ENCODE measurements around the gene ZDHHC8. TPM values are rescaled to one million over a fixed set of nuclear protein-coding genes. Genes with fewer than 3 reads are reported as not detected.

ZDHHC8 gene
- total RNA-seq, 2 donors from 2014 or later = 53.9 to 124 TPM

DNA sequence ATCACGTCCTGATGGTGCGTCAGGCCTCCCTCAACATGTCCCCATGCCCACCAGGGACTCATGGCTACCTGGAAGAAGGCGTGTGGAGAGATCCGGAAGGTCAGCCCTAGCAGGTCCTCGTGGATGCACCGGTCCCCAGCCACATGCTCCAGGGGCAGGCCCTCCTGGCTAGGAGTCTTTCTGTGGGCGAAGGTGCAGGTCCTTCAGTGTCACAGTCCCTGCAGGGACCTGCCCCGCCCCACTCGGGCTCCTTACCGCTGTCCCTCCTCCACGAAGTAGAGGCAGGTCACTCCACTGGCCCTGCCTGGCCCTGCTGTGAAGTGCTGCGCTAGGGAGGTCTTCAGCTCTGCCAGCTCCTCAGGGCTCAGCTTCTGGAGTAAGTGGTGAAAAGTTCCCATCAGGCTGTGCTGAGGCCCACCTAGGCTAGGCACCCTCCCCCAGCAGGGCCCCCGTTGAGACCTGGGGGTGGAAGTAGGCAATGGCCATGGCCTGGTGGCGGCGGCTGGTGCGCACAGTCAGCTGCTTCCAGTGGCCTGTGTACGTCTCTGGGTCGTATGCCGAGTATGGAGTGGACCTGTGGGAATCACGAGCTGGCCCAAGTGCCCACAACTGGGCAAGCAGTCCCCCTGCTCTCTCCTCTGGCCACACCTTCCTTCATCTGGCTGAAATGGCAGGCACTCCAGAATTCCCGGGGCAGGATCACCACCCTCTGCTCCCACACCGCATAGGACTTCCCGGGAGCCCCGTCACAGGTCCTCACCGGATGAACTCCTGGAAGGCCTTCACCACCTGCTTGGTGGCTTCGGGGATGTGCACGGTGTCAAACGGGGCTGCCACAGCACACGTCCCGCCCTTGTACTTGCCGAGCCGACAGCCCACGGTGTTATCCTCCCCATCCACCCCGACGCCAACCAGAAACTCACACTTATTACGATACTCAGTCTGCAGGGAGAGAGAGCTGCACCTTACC, 16.8 kb upstream of the ZDHHC8 start:
- H3K4me3 Mint-ChIP-seq = peak overlapping the region; percentile 72
- peaks cover 22 to 25% of the 10 kb centered on the region in 2 donors for H3K4me1 Mint-ChIP-seq (ENCODE audit: low read depth in 2 of 2)
- DNase-seq (ENCODE audit: low spot score) (no peak), ATAC-seq (no peak)
- peak overlapping the region; percentile 47 to 62 for H3K27ac Mint-ChIP-seq
- H3K27me3 Mint-ChIP-seq = no peaks in the 10 kb centered on the region
- peaks cover 6% of the 10 kb centered on the region for H3K36me3 Mint-ChIP-seq
- H3K9me3 Mint-ChIP-seq = no peaks in the 10 kb centered on the region

DNA sequence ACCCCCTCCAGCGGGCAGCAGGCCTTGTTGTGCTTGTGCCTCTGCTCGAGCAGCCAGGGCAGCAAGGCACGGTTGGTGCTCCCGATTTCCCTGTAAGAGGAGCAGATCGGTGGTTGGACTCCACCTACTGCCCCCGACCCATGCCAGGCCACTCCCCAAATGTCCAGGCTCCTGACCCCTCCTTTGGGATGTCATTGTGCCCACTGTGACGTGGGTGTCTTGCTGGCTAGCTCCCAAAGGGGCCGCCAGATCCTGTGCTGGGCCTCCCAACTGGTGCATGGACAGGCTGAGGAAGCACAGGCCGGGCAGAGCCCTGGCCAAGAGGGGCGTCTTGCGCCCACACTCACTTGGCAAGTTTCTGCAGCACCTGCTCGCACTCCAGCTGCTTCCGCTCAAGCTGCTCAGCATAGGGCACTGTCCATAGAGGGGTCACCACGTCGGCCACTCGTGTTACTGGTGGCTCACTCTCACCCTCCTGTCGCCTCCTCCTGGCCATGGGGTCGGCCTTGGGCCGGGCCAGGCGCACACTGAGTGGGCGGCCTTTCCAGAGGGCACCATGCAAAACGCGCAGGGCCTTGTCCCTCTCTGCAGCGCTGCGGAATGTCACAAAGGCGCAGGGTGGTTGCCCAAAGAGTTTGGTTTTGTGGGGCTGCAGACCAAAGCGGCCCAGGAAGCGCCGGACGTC, 15.8 kb upstream of the ZDHHC8 start, which contains the start of gene RANBP1:
RANBP1 (plus strand) TSS at position 414 of the 685 bp plus-strand sequence; CDS start at position 495, 81 bp downstream.
- peaks cover 6% of the 10 kb centered on the region for H3K36me3 Mint-ChIP-seq
- H3K9me3 Mint-ChIP-seq = no peaks in the 10 kb centered on the region
- H3K4me1 Mint-ChIP-seq (ENCODE audit: low read depth in 2 of 2) = peaks cover 22 to 23% of the 10 kb centered on the region in 2 donors
- H3K27ac Mint-ChIP-seq = peak within 1 kb of the TSS; percentile 69 to 77
- DNase-seq (ENCODE audit: low spot score) (no peak), ATAC-seq (no peak)
- H3K27me3 Mint-ChIP-seq = no peaks in the 10 kb centered on the region
- peak within 1 kb of the TSS; percentile 88 for H3K4me3 Mint-ChIP-seq

DNA sequence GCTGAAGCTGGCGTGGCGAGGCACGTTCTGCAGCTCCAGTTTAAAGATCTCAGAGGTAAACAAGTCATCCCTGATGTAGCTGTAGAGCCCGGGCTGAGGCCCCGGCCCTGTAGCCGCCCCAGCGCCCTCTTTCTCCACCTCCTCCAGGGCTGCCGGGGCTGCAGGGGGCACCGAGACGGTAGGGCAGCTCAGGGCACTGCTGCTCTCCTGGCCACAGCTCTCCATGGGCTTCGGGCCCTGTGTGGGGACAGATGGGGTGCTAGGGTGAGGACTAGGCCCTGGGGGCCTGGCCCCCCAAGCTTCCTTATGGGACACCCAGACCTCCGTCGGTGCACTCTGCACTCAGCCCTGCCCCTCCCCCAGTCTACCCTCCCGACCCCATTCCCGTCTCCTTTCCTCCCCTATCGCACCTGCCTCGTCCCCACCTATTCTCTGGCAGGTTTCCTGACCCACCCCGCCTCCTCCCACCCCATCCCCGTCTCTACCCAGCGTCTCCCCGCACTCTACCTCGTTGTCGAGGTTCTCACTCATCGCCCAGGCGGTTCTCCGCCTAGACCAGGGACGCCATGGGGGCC, 15.1 kb upstream of the ZDHHC8 start:
- peaks cover 6% of the 10 kb centered on the region for H3K36me3 Mint-ChIP-seq
- peak overlapping the region; percentile 88 for H3K4me3 Mint-ChIP-seq
- H3K4me1 Mint-ChIP-seq (ENCODE audit: low read depth in 2 of 2) = peaks cover 22 to 25% of the 10 kb centered on the region in 2 donors
- no peaks in the 10 kb centered on the region for H3K9me3 Mint-ChIP-seq
- ATAC-seq (no peak), DNase-seq (ENCODE audit: low spot score) (no peak)
- peak overlapping the region; percentile 69 to 77 for H3K27ac Mint-ChIP-seq
- no peaks in the 10 kb centered on the region for H3K27me3 Mint-ChIP-seq

DNA sequence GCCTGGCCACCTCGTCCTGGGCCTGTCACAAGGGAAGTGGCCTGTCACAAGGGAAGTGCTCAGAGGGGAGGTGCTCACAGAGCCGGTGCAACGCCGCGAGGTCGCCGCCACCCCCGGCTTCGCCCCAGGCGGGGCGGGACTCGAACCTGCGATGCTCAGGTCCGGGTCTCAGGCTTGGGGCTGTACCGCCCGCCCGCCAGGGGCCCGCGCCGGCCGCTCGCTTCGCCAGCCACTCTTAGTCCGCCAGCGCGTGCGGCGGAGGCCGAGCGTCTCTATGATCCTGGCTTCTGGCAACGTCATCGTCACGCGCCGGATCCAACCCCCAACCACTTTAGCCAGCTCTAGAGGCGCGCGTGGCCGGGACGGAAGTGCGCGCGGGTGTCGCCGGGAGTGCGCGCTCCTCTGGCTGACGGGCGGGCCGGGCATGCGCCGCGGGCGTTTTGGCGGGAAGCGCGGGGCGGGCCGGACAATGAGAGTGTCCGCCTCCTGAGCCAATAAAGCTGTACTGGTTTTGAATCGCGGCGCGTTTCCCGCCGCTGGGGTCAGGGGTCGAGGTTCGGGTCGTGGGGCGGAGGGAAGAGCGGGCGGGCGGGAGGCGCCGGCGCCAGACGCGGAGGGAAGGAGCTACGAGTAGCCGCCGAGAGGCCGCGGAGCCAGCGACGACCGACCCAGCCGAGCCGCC, 14.5 kb upstream of the ZDHHC8 start, which contains the start of gene TRMT2A:
TRMT2A (minus strand) TSS at position 276 of the 682 bp plus-strand sequence. CDS start 320 bp downstream, outside the sequence.
- Mint-ChIP-seq H3K4me1 (ENCODE audit: low read depth in 2 of 2) (peaks cover 21 to 24% of the 10 kb centered on the region in 2 donors), H3K4me3 (peak within 1 kb of the TSS; percentile 88), H3K9me3 (no peaks in the 10 kb centered on the region), H3K36me3 (peaks cover 6% of the 10 kb centered on the region), H3K27ac (peak within 1 kb of the TSS; percentile 77 to 79), H3K27me3 (no peaks in the 10 kb centered on the region)
- peak; percentile 89 to 93 for ATAC-seq
- DNase-seq (ENCODE audit: low spot score) = peak; percentile 99

DNA sequence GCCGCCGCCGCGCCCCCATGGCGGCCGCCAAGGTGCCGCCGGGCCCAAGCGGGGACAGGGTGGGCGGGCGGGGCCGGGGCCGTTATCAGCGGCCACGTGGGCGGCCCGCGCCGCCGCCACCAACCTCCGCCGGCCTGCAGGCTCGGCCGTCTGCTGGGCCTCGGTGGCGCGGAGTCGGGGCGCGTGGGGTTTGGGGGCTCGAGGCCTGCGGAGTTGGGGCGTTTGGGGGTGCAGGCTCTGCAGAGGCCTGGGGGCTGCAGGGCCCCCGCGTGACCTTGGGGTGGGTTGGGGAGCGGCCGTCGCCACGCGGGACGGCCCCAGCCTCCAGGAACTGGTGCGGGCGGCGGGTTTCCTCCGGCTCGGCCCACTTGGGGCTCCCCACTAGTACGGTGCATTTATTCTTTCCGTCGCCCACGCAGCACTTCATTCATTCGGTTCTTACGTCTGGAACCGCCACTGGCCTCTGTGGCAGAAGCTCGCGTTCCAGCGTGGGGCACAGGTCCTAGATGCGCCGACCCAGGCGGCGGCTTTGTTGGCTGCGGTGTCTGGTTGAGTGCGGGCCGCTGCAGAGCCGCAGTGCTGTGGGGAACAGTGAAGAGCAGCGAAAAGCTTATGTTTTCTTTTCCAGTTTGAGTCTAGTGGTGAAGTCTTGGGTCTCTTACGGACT, 13.8 kb upstream of the ZDHHC8 start:
- H3K9me3 Mint-ChIP-seq = no peaks in the 10 kb centered on the region
- ATAC-seq = peak; percentile 45 to 65
- H3K4me3 Mint-ChIP-seq = peak overlapping the region; percentile 88
- peaks cover 6% of the 10 kb centered on the region for H3K36me3 Mint-ChIP-seq
- H3K27me3 Mint-ChIP-seq = no peaks in the 10 kb centered on the region
- peak; percentile 88 for DNase-seq (ENCODE audit: low spot score)
- peaks cover 26 to 30% of the 10 kb centered on the region in 2 donors for H3K4me1 Mint-ChIP-seq (ENCODE audit: low read depth in 2 of 2)
- peak overlapping the region; percentile 77 to 79 for H3K27ac Mint-ChIP-seq

DNA sequence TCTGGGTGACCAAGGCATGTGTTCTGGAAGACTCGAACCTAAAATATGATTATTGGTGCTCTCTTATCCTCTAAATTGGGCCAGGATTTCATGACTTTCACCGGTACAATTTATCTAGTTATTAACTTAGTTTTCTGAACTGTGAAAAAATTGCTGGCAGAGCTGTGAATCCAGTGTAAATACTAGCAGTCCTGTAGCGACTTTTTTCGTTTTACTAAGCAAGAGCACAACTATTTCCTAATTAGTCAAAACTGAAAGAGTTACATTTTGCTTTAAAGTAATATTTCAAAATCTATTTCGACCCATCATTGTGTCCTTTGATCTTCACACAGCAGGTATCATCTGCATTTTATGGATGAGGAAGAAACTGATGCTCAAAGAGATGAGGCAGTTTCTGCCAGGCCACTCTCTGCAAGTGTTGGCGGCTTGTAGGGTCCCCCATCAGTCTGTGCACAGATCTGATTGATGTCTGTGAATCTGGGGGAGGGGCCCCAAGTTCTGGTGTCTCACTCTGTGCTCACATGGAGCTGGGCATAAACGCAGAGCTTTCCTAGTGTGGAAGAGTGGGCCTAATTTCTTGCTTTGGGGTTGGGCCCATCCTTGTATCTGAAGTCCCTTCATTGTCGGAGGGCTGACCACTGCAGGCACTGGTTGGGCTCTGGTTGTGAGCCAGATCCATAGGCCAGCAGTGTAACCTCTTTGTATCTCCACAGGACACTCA, 13.1 kb upstream of the ZDHHC8 start:
- H3K4me1 Mint-ChIP-seq (ENCODE audit: low read depth in 2 of 2) = peaks cover 33 to 36% of the 10 kb centered on the region in 2 donors
- DNase-seq (ENCODE audit: low spot score) (no peak), ATAC-seq (no peak)
- peaks cover 6% of the 10 kb centered on the region for H3K36me3 Mint-ChIP-seq
- no peaks in the 10 kb centered on the region for H3K27me3 Mint-ChIP-seq
- H3K4me3 Mint-ChIP-seq = peak overlapping the region; percentile 88
- H3K27ac Mint-ChIP-seq = peak overlapping the region; percentile 77 to 79
- H3K9me3 Mint-ChIP-seq = no peaks in the 10 kb centered on the region

DNA sequence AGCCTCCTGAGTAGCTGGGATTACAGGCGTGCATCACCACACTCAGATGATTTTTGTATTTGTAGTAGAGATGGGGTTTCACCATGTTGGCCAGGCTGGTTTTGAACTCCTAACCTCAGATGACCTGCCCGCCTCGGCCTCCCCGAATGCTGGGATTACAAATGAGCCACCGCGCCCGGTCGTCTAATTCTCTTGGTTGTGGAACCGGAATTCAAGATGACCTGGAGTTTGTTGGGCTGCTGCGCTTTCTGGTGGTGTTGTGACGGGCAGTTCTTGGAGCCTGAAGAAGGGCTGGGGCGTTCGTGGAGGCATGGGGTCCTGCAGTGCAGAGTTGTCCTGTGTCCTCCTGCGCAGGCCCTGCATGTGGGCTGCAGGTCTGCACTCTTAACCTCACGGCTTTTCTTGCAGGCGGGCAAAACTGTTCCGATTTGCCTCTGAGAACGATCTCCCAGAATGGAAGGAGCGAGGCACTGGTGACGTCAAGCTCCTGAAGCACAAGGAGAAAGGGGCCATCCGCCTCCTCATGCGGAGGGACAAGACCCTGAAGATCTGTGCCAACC, 9.7 kb upstream of the ZDHHC8 start:
- ATAC-seq (no peak), DNase-seq (ENCODE audit: low spot score) (no peak)
- H3K4me3 Mint-ChIP-seq = peak overlapping the region; percentile 27
- peak overlapping the region in 1 of 2 donors; percentile 35 for H3K27ac Mint-ChIP-seq
- peaks cover 29 to 31% of the 10 kb centered on the region in 2 donors for H3K4me1 Mint-ChIP-seq (ENCODE audit: low read depth in 2 of 2)
- H3K27me3 Mint-ChIP-seq = no peaks in the 10 kb centered on the region
- H3K36me3 Mint-ChIP-seq = peaks cover 6% of the 10 kb centered on the region
- no peaks in the 10 kb centered on the region for H3K9me3 Mint-ChIP-seq

DNA sequence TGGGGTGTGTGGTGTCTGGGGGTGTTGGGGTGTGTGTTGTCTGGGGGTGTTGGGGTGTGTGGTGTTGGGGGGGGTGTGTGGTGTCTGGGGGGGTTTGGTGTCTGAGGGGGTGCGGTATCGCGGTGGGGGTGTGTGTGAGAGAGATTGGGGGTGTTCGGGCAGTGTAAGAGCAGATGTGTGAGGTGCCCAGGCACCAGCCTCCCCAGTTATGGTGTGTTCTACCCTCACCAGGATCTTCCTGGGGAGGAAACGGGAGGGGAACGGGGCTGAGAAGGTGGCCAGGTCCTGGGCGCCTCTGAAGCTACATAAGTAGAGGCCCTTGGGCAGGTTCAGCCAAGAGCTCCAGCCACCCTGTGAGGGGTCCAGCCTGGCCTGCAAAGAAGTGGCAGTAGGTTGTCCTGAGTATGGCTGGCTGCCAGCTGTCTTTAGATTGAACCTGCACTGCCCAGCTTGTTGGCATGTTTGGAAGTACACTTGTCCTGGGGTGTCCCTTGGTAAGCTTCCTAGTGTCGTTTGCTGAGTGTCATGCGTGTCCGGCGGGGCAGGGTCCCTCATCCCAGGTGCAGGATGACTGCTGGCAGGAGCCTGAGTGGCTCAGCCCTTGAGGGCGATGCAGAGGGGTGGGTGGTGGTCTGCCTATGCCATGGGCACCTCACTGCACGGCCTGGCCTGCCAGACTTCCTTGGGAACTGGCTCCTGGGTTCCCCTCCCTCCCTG, 8.1 kb upstream of the ZDHHC8 start:
- DNase-seq (ENCODE audit: low spot score) = no peak
- Mint-ChIP-seq H3K27me3 (no peaks in the 10 kb centered on the region), H3K4me1 (ENCODE audit: low read depth in 2 of 2) (peaks cover 23 to 30% of the 10 kb centered on the region in 2 donors), H3K4me3 (no peak overlapping the region), H3K27ac (peak overlapping the region in 1 of 2 donors; percentile 58), H3K9me3 (no peaks in the 10 kb centered on the region), H3K36me3 (peaks cover 5% of the 10 kb centered on the region)
- no peak for ATAC-seq

DNA sequence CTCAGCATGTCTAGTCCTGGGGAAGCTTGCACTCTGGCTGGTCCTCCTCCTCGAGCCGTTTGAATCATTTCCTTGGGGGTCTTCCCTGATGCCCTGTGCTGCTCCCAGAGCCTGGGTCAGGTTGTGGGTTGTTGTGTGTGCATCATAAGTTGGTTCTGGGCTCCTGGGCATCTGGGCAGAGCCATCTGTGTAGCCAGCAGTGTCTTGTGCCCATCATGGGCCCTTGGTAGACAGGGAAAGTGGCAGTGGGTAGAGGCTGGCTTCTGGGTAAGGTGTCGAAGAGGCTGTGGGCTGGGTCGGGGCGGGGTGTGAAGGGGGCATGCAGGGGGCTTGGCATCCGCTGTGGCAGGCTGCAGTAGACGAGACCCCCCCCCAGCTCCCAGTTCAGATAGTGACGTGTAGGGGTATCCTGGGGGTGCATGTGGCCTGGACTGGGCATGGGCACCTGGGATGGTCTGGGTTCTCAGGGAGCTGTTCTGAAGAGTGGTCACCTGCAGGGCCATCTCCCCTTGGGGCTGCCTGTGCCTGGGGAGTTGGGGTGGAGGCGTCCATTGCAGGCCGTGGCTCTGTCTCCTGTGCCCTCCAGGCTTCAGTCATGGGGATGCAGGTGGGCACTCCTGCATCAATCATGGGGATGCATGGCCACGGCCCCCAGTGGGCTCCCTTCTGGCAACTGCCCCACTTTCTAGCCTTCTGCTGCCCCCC, 7.4 kb upstream of the ZDHHC8 start:
- no peaks in the 10 kb centered on the region for H3K27me3 Mint-ChIP-seq
- no peak overlapping the region for H3K4me3 Mint-ChIP-seq
- ATAC-seq (no peak), DNase-seq (ENCODE audit: low spot score) (no peak)
- H3K27ac Mint-ChIP-seq = no peak overlapping the region
- H3K9me3 Mint-ChIP-seq = no peaks in the 10 kb centered on the region
- no peaks in the 10 kb centered on the region for H3K36me3 Mint-ChIP-seq
- H3K4me1 Mint-ChIP-seq (ENCODE audit: low read depth in 2 of 2) = peaks cover 17 to 25% of the 10 kb centered on the region in 2 donors

DNA sequence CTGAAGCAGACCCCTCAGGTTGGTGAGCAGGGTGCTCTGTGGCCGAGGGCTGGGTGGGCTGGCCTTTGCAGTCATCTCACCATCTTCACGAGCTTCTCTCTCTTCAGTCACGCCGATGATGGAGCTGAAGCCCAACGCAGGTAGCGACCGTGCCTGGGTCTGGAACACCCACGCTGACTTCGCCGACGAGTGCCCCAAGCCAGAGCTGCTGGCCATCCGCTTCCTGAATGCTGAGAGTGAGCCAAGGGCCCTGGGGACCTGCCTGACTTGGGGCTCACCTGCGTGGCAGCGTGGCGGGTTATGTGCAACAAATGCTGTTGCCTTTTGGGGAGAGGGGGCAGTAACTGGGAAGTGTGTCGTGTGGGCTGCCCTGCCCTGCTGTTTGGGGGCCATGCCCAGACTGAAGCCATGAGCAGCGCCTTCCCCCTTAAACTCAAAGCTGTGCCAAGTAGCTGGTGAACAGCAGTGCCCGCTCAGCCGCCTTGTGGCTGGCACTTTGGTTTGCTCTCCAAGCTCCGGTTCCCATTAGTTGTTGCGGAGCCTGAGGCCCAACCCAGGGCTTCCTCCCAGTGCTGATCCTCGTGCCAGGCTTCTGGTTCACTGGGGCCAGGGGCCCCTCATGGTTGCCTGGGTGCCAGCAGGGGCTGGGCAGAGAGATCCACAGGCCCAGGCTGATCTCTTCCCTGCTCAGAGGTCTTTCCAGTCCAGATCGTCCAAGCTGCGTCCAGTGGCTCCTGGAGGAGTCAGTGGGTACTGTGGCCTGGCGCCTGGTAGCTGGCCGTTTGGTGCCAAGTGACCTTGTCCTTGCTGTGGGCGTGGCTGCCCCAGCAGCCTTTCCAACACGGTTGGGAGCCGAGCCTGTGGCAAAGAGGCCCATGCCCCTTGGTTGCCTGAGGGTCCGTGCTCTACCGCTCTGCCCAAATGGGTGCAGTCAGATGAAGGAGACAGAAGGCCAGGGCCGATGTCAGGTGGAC, 6.1 kb upstream of the ZDHHC8 start:
- H3K4me1 Mint-ChIP-seq (ENCODE audit: low read depth in 2 of 2) = peaks cover 17 to 25% of the 10 kb centered on the region in 2 donors
- no peaks in the 10 kb centered on the region for H3K9me3 Mint-ChIP-seq
- no peak overlapping the region for H3K4me3 Mint-ChIP-seq
- H3K27me3 Mint-ChIP-seq = no peaks in the 10 kb centered on the region
- no peak for DNase-seq (ENCODE audit: low spot score)
- H3K36me3 Mint-ChIP-seq = no peaks in the 10 kb centered on the region
- H3K27ac Mint-ChIP-seq = no peak overlapping the region
- ATAC-seq = no peak

Measured in natural killer cell treated with Interleukin-12 subunit alpha and Interleukin-12 subunit beta and Interleukin-15 and Interleukin-18, amount 100 ng/mL, for 72 hours (primary cell).